HG03442 (cell line): ENCODE measurements around the gene HOXA11.

ENCODE experiments used
- ATAC-seq: cut with Tn5 transposase; IDR thresholded peaks from one replicate; pipeline ENCODE4 v1.9.1; 2021; ENCODE audit warnings: mild to moderate bottlenecking, moderate library complexity; ENCODE audit not compliant: unreplicated experiment

HOXA11 gene

GRCh38 chr7:27171325-27171636 is 13.8 kb downstream of the HOXA11 start:
- no peak for ATAC-seq

- no peak for ATAC-seq
Observed at GRCh38 chr7:27170426-27171324, 14.4 kb downstream of the HOXA11 start.

- ATAC-seq: no peak
Observed at GRCh38 chr7:27169658-27170425, 15.2 kb downstream of the HOXA11 start.

GRCh38 chr7:27168265-27168947 is 16.6 kb downstream of the HOXA11 start:
- ATAC-seq: no peak

GRCh38 chr7:27167916-27168264 is 17.1 kb downstream of the HOXA11 start:
- ATAC-seq: no peak

GRCh38 chr7:27166531-27167505 is 18.2 kb downstream of the HOXA11 start:
- ATAC-seq: no peak

- ATAC-seq: no peak
Observed at GRCh38 chr7:27165996-27166530, 19.0 kb downstream of the HOXA11 start.

- no peak for ATAC-seq
Observed at GRCh38 chr7:27165089-27165995, 19.7 kb downstream of the HOXA11 start, which contains the start of gene HOXA9. TSS of gene HOXA9 (minus strand) at chr7:27165537. CDS start at chr7:27165457, 80 bp downstream.

- no peak for ATAC-seq
Observed at GRCh38 chr7:27164367-27165088, 20.5 kb downstream of the HOXA11 start.

GRCh38 chr7:27164045-27164366 is 21.0 kb downstream of the HOXA11 start:
- no peak for ATAC-seq

GRCh38 chr7:27163288-27164044 is 21.6 kb downstream of the HOXA11 start:
- no peak for ATAC-seq

GRCh38 chr7:27162561-27163287 is 22.3 kb downstream of the HOXA11 start:
- ATAC-seq: no peak

GRCh38 chr7:27161721-27162560 is 23.1 kb downstream of the HOXA11 start:
- ATAC-seq: no peak

- no peak for ATAC-seq
Observed at GRCh38 chr7:27161214-27161720, 23.8 kb downstream of the HOXA11 start.

- peak; percentile 69 for ATAC-seq
Observed at GRCh38 chr7:27160546-27161213, 24.4 kb downstream of the HOXA11 start.

- ATAC-seq: no peak
Observed at GRCh38 chr7:27160145-27160545, 24.9 kb downstream of the HOXA11 start.
